Keratinocyte (primary cell): Measurements from ENCODE around the gene ZNF205. TPM values are rescaled to one million over a fixed set of nuclear protein-coding genes. Genes with fewer than 3 reads are reported as not detected.
A peak's percentile ranks its signal among the peaks of the same experiment; 100 is the strongest.

Experiments used
- DNase-seq: peaks from one replicate; pipeline ENCODE4 v3.0.0-alpha.2; 2011; ENCODE audit warnings: low read depth, missing footprints, low spot score
- FAIRE-seq: peaks from 2 replicates; lab custom pipeline; 2011; peaks lifted over from hg19 to GRCh38; lab: Jason Lieb, UNC
- H2AFZ ChIP-seq: 2 replicates; pipeline ENCODE4 v1.6.0; 2012; ENCODE audit warnings: low read length, control low read depth, inconsistent platforms; ENCODE audit not compliant: control insufficient read depth
- H3K27ac ChIP-seq: 2 replicates; pipeline ENCODE4 v1.5.1; 2011; ENCODE audit warnings: low read length; ENCODE audit not compliant: control insufficient read depth, insufficient read depth
- H3K27me3 ChIP-seq: 3 replicates; pipeline ENCODE4 v1.6.0; 2011; ENCODE audit warnings: low read length; ENCODE audit not compliant: control insufficient read depth, insufficient read depth; ENCODE audit errors: extremely low read depth
- H3K36me3 ChIP-seq, 2 experiments: 2 replicates in 1 of 2; 3 replicates in 1 of 2; pipeline ENCODE4 v1.5.1; 2011; ENCODE audit warnings: low read length in 2 of 2, mild to moderate bottlenecking in 1 of 2; ENCODE audit not compliant: control insufficient read depth in 2 of 2, insufficient read depth in 2 of 2; ENCODE audit errors: extremely low read depth in 1 of 2
- H3K4me1 ChIP-seq: 3 replicates; pipeline ENCODE4 v1.5.1; 2011; ENCODE audit warnings: low read length; ENCODE audit not compliant: control insufficient read depth, insufficient read depth; ENCODE audit errors: extremely low read depth
- H3K4me2 ChIP-seq: 3 replicates; pipeline ENCODE4 v1.6.0; 2011; ENCODE audit warnings: low read depth, low read length; ENCODE audit not compliant: control insufficient read depth, insufficient read depth; ENCODE audit errors: extremely low read depth
- H3K4me3 ChIP-seq, 3 experiments: fragments of 200-600 bp in 1 of 3; sonication (generic) in 1 of 3; 2 replicates in 2 of 3; 3 replicates in 1 of 3; pipeline ENCODE4 v1.5.1; 2011 to 2016; ENCODE audit warnings: low read length in 3 of 3, mild to moderate bottlenecking in 3 of 3, control low read depth in 2 of 3, inconsistent platforms in 1 of 3, low read depth in 1 of 3, mixed read lengths in 1 of 3, mixed run types in 1 of 3, moderate library complexity in 1 of 3; ENCODE audit not compliant: control insufficient read depth in 2 of 3, insufficient read depth in 2 of 3; ENCODE audit errors: extremely low read depth in 1 of 3
- H3K79me2 ChIP-seq: 2 replicates; pipeline ENCODE4 v1.6.0; 2012; ENCODE audit warnings: low read length; ENCODE audit not compliant: control insufficient read depth, insufficient read depth
- H3K9ac ChIP-seq: 3 replicates; pipeline ENCODE4 v1.6.0; 2011; ENCODE audit warnings: low read length; ENCODE audit not compliant: control insufficient read depth, insufficient read depth; ENCODE audit errors: extremely low read depth
- H3K9me1 ChIP-seq: 3 replicates; pipeline ENCODE4 v1.6.0; 2011; ENCODE audit warnings: low read length; ENCODE audit not compliant: control insufficient read depth, insufficient read depth; ENCODE audit errors: extremely low read depth
- H3K9me3 ChIP-seq: 2 replicates; pipeline ENCODE4 v1.5.1; 2012; ENCODE audit warnings: low read depth, low read length; ENCODE audit not compliant: control insufficient read depth
- H4K20me1 ChIP-seq: 3 replicates; pipeline ENCODE4 v1.6.0; 2011; ENCODE audit warnings: low read length; ENCODE audit not compliant: control insufficient read depth, insufficient read depth; ENCODE audit errors: extremely low read depth
- CTCF ChIP-seq, 3 experiments: IDR thresholded peaks in 1 of 3; conservative IDR thresholded peaks in 1 of 3; optimal IDR thresholded peaks in 1 of 3; 2 replicates in 2 of 3; 3 replicates in 1 of 3; pipeline versions ENCODE3 to v1.5.1; 2011; ENCODE audit warnings: low read length in 3 of 3, mild to moderate bottlenecking in 3 of 3, moderate library complexity in 2 of 3, control low read depth in 1 of 3, inconsistent platforms in 1 of 3; ENCODE audit not compliant: insufficient read depth in 2 of 3; ENCODE audit errors: extremely low read depth in 1 of 3
- EZH2 ChIP-seq: IDR thresholded peaks from one replicate; pipeline ENCODE4 v1.6.1; 2012; ENCODE audit warnings: inconsistent platforms, mild to moderate bottlenecking, low read length, moderate library complexity
- dilution Hi-C: fragments of 300-500 bp; cut with MboI; formaldehyde crosslinking; loops from one replicate; pipeline ENCODE4 v1.7.0; 2020; ENCODE audit warnings: low sequenced_read_pairs; ENCODE audit not compliant: extremely low pct_ligation_motif_present
- polyA plus RNA-seq, 5 experiments: library from polyadenylated mRNA; depleted of rRNA in 3 of 5; stranded (reverse) in 3 of 5; stranded (forward) in 1 of 5; unstranded in 1 of 5; fragments of >200 nt; gene quantifications; 1 replicate in 1 of 5; 2 replicates in 3 of 5; 3 replicates in 1 of 5; pipeline versions ENCODE4 v1.2.1 to v1.2.3, GENCODE V29; 2011 to 2012; ENCODE audit warnings: missing spikeins in 2 of 5, low read depth in 1 of 5, low replicate concordance in 1 of 5

The ZNF205 gene
- polyA plus RNA-seq, 1 donor (not counting 4 experiments of a cell fraction or from before 2014, with no cell fraction given): 6.0 TPM

- Histone ChIP-seq H3K4me2 (no peak within 1 kb of the TSS), H3K36me3 (no peaks in the 10 kb centered on the region), H3K27me3 (no peaks in the 10 kb centered on the region), H3K4me3 (peak within 1 kb of the TSS in 1 of 3 experiments; percentile 2), H3K9me1 (no peaks in the 10 kb centered on the region), H3K4me1 (peaks cover 5% of the 10 kb centered on the region), H3K27ac (no peak within 1 kb of the TSS), H4K20me1 (no peaks in the 10 kb centered on the region), H3K9me3 (no peaks in the 10 kb centered on the region), H2AFZ (peak within 1 kb of the TSS; percentile 26), H3K79me2 (no peaks in the 10 kb centered on the region), H3K9ac (peak within 1 kb of the TSS; percentile 28)
- FAIRE-seq: no peak
- dilution Hi-C loops: no loop called here
- TF ChIP-seq EZH2: no peak
- TF ChIP-seq CTCF (optimal IDR thresholded peaks at IDR 0.05 in 1 of 3, IDR thresholded peaks at IDR 0.05 in 1 of 3, conservative IDR thresholded peaks at IDR 0.05 in 1 of 3; ENCODE audit: extremely low read depth in 1 of 3, insufficient read depth in 2 of 3, low read length in 3 of 3): no peak
- no peak for DNase-seq
Measured at GRCh38 chr16:3065069-3065741, 47.2 kb upstream of the ZNF205 start, which contains the start of gene IL32. TSS of gene IL32 (plus strand) at chr16:3065640. CDS start at chr16:3065812, 172 bp downstream.

- Histone ChIP-seq H2AFZ (no peak overlapping the region), H3K9ac (no peak overlapping the region), H3K36me3 (no peaks in the 10 kb centered on the region), H3K9me1 (no peaks in the 10 kb centered on the region), H3K79me2 (no peaks in the 10 kb centered on the region), H3K4me1 (peaks cover 5% of the 10 kb centered on the region), H3K9me3 (no peaks in the 10 kb centered on the region), H3K4me2 (no peak overlapping the region), H3K27ac (no peak overlapping the region), H3K27me3 (no peaks in the 10 kb centered on the region), H3K4me3 (peak overlapping the region in 1 of 3 experiments; percentile 2), H4K20me1 (no peaks in the 10 kb centered on the region)
- dilution Hi-C loops: no loop called here
- no peak for DNase-seq
- no peak for TF ChIP-seq CTCF (optimal IDR thresholded peaks at IDR 0.05 in 1 of 3, IDR thresholded peaks at IDR 0.05 in 1 of 3, conservative IDR thresholded peaks at IDR 0.05 in 1 of 3; ENCODE audit: extremely low read depth in 1 of 3, insufficient read depth in 2 of 3, low read length in 3 of 3)
- TF ChIP-seq EZH2: no peak
- FAIRE-seq: no peak
Measured at GRCh38 chr16:3065742-3066439, 46.5 kb upstream of the ZNF205 start.
